GF-D8 (cell line): ENCODE results near the gene LONRF2.
A peak's percentile ranks its signal among the peaks of the same experiment; 100 is the strongest.

Experiments
- DNase-seq: peaks from one replicate; lab custom pipeline; 2025; lab: John Stamatoyannopoulos, UW

The LONRF2 gene

DNA sequence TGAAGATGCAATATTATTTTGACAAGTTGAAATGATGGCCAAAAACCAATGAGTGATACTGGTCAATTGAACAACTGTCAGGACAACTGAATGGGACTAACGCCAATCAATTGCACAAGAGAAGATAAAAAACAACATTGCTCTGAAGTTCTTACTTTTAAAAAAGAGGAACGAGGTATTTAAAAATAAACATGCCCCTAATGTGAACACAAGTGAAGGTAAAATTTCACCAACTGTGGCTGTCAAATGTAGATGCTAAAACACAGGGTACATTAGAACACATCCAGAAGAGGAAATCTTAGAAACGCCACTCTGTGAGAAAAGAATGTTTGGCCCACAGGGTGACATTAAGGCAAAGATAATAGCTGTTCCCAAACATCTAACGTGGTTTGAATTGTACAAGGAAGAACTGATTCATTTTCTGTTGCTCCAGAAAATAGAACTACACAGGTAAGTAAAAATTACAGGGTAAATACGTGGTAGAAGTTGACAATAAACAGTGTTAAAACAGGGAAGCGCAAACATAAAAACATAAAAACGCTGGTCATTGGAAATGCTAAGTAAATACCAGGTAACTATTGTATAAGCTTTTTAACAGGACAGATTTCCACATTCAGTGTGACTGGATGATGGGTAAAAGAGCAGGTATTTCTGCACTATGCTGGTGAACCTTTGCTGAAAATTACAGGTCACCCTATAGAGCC, 20.3 kb downstream of the LONRF2 start:
- no peak for DNase-seq

DNA sequence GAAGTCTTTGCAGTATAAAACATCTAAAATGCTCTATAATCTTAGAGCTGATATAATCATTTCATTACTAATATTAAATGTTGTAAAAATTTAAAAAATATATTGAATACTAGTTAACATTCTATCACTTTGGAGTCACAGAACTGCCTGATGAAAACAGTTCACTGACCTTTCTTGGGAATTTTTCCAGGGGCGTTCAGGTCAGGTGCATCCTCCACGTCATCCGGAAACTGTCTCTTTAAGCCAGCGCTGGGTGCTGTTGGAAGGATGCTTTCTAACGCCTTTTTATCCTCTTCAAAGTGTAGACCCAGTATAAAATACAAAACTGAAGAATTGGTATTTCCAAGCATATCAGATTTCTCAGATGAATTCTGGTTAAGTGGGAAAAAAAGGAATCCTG, 22.8 kb downstream of the LONRF2 start:
- DNase-seq, result no peak

DNA sequence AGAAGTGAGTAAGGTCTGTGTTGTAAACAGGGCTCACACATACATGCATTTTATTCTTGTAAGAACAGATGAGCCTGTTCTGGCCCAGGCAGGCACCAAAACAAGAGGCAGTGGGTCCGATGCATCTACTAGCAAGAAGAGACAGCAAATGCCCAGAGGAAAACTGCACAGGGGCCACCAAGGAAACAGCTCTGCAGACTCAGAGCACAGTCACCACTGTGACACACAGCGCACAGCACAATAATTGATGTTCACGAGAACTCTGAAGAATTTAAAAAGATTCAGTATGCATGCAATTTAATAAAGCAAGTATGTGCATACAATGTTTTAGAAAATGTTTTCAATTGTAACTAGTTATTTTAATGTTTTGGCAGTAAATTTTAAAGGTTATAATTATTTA, 24.8 kb downstream of the LONRF2 start:
- no peak for DNase-seq

DNA sequence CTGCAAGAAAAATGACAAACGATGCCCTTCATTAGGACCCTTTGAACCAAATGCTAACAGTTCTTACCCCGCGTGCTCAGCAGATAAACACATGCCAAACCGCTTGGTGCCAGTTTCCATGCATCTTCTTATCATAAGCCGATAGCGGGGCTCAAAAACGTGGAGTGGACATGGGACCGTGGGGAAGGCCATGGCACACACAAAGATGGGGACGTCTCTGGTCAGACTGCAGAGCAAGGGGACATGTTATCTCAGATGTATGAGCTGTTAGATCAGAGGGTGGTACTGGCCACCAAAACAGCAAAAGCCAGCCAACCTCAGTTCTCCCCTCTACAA, 28.2 kb downstream of the LONRF2 start:
- no peak for DNase-seq

DNA sequence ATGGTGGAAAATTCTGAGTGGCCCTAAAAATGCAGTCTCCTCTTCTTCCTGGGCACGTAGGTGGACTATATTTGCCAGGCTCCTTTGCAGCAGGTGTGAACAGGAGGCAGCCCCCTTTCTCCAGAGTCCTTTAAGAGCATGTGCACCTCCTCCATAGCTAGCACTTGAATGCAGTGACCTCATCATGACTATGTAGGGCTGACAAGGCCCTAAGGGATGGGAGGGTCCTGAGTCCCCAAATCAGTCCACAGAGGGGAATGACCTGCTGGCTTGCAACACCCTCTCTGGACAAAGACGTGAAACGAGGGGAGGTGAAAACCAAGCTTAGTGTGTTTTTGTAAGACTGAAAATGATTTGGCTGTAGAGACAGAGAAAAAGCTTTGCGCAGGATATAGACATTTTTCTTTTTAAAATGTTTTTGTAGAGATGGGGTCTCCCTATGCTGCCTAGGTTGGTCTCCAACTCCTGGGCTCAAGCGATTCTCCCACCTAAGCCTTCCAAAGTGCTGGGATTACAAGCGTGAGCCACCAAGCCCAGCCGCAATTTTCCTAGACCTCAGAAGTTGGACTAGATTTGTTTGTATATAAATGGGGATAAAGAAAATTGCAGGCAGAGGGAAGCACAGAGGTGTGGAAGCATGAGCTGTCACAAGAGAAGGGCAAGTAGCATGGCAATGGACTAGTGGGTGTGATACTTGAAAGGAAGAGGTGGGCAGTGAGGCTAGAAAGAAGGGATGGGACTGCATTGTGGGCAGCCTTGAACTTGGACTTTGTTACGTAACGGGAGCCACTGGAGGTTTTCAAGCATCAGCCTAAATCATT, 28.8 kb downstream of the LONRF2 start:
- DNase-seq, result no peak

DNA sequence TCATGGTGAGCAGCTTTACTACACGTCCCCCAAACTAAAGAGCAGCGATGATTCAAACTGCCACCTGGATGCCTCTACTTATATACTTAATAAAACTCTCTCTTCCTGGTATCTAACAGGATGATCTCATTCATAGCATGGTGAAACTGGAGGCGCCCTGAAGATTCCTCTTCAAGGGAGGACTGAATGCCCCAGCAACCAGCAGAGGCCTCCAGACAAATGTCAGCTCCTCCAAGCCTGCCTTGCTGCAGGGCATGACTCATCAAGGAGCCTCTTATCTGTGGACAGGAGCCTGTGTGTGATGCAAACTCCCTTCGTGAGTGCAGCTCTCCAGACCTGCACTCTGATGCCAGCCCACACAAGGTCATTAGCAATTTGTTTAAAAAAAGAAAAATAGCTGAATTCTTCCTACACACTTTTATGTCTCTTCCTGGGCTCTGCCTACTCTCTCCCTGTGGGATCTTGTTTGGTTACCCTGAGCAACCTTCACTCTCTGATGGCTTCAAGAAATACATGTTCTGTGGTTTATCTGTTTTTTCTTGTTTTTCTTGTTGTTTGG, 30.2 kb downstream of the LONRF2 start:
- peak; percentile 57 for DNase-seq

DNA sequence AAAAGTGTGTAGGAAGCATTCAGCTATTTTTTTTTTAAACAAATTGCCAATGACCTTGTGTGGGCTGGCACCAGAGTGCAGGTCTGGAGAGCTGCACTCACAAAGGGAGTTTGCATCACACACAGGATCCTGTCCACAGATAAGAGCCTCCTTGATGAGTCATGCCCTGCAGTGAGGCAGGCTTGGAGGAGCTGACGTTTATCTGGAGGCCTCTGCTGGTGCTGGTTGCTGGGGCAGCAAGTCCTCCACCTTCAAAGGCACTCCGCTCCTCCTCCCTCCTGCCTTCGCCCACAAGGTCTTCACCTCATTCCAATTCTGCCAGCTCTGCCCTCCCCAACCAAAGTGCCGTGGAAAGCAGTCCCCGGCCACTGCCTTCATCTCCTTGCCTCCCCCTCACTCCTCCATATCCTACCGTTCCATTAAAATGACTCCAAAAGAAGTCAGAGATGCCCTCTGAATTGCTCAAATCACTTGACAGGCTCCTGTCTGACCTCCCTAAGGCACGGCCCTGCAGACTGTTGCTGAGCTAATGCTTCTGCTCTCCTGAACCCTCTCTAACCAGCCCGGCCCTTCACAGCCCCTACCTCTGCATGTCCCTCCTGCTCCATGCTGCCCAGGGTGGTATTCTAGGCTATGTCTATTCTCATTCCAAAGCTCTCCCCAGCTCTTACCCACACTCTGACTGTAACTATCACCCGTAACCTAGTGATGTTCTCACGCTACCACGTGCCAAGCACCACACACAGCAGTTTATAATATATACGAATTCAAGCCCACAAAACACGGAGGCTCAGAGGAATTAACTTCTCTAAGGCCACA, 30.9 kb downstream of the LONRF2 start:
- DNase-seq, result peak; percentile 83

DNA sequence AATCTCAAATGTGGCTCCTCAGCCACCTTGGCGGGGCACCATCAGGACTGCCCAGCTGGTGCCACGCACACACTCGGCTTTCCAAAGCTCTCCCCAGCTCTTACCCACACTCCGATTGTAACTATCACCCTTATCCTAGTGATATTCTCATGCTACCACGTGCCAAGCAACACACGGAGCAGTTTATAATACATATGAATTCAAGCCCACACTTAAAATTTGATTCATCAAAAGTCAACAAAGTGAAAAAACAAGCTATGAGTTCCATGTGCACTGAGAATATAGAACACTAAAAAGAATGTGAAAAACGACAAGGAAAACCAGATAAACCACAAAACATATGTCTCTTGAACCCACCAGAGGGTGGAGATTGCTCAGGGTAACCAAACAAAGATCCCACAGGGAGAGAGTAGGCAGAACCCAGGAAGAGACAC, 31.6 kb downstream of the LONRF2 start:
- no peak for DNase-seq

DNA sequence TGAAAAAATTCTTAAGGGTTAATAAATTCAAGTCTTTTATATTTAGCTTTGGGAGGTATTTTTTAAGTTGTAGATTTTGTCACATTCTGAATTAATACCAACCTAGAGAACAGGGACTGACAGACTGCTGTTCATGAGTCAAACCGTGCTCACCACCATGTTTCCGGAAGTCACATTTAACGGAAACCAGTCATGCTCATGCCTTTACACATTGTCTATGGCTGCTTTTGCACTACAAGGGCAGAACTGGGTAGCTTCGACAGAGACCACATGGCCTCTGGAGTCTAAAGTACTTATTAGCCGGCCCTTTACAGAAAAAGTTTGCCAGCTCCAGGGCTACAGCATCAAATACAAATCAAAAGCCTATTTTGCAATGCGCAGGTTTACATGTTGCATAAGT, 33.3 kb downstream of the LONRF2 start:
- DNase-seq, result no peak

DNA sequence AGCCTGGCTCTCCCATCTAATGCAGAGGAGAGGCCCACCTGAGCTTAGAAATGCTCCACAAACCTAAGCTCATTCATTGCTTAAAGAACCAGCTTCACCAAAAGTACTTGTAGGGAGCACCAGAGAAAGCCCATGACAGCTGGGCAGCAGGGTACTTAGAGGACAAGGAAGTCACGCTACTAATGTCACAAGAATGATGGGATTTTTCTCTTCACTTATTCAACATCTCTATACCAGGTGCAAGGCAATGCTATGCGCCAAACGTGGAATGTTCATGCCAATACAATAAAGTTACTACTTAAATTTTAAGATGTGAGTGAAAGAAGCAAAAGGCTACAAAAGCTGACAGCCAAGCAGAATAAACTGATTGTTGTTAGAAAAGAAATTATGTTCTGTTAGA, 36.0 kb downstream of the LONRF2 start:
- DNase-seq, result no peak

DNA sequence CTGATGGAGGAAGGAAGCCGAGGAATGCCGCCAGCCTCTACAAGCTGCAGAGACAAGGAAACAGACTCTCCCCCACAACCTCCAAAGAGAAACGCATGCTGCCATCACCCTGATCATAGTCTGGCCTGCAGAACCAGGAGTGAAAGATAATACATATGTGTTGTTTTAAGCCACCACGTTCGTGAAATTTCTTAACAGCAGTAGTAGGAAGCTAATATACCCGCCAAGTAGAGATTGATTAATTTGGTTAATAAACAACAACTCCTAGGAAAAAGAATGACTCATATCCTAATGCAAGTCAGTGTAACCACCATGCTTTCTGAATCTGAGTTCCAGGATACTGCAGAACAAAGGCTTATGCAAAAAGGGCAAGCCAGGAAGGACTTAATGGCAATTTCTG, 36.6 kb downstream of the LONRF2 start:
- DNase-seq, result no peak

DNA sequence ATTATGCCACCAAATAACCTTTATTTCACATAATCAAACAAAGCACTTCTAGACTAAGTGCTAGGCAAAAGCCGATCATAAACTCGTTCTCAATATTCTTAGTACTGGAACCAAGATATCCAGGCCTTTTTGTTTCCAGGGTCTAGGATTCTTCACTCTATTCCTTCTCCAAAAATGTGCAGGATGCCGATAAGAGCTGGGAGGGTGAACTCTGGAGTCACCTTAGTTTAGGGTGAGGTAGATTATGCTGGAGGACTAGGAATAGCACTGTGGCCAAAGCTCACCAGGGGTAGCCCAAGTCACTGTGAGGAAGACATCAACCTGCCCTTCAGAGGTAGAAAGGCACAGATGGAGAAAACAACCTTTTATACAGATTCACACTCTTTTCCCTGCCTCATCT, 37.3 kb downstream of the LONRF2 start:
- no peak for DNase-seq

DNA sequence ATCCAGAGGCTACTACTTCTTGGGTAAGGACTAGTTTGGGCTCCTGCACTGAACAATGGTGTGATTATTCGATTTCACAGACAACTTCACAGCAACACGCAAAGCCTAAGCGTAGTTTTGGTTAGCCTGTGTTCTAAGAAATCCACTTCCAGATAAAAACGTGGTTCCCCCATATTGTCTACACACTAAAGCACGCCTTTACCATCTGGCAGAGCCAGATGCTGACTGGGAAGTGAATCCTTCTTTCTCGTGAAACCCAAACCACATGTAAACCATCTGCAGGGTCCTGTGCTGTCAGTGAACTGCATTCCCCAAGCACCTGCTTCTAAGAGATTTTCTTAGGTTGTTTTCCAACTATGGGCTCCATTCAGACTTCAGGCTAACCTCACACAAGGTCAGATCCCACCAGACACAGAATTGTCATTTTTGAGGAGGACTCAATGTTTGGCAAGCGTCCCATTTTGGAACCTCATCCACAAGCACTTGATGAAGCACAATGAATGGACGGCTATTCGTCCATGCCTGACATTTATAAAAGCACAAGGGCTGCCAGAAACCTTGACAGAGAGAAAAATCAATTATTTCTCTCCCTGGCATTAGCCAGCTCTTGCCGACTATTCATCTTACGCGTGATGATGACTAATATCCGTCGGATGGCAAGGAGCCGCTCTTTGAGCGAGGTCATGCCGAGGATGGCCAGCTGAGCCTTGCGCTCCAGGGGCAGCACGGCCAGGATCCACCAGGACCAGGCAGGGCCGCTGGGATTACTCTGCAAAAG, 38.4 kb downstream of the LONRF2 start:
- DNase-seq, result peak; percentile 15

DNA sequence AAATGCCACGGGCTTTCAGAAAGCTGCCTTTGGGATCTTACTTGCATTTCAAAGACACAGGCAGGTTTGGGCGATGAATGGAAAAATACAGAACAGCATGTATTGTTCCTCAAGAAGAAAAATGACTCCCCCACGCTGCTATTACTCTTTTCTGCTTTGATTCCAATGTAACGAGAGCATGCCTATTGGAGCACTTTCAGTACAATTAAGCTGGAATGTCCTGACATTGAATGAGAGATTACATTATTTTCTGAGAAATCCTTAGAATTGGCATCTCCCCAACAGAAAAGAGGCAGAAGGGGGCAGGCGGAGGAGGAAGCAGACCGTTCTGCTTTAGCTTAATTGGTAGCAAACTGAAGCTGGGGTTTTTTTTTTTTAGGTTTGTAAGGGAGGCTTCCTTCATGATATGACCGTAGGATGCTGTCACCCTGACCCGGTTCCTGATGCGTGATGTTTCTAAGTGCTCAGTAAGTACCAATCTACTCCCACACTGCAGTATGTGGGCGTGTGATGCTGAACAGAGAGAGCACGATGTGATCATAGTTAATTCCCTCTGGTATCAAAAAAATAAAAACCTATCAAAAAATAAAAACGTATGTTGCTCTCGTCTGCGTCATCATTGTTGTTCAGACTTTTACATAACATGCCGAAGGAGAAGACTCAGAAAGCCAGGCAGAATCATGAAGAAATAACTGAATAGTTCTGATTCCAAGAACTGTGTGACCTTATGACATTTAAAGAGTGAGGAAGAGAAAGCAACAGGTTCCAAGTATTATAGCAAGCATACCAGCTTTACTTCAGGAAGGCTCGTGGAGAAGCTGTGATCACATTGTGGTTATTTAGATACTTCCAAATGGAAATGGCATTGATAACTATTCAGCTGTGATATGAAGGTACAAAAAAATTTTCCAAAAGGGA, 40.5 kb downstream of the LONRF2 start:
- DNase-seq, result no peak

DNA sequence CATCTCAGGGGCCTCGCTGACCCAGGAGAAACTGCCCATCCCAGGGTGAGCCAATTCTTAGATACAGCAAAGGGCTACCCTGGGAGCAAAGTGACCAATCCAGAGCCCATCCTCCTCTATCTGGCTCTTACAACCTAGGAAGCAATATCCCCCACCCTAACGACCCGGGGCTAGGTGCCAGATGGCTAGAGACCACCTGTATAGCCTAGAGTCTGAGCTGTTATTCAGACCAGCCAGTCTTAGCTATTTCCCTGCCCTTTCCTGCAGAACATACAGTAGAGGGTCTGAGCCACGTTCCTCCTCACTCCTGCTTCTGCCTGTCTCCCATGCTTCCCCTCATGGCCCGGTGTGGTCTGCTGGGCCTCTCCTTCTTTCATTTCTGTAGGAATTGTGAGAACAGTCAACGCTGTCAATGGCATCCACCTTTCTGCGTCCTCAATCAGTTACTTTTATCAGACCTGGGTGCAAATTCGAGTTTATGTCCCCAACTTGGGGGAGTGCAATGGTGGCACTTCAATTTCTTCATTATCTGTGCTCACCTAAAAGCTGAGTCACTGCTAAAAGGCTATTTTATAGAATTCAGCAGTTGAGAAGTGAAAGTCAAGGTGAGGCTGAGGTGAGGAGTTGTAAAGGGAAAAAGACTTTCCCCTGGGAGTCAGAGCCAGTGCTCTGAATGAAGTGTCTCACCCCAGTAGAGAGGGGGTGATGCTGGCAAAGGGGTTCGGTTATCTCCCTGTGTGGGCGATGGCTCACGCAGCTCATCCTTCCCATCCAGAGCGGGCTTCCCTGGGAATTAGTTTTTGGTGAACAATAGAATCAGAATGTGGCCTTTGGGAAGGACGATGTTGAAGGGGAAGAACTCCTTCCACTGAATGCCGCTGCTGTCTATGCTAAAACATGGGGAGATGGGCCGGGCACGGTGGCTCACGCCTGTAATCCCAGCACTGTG, 42.4 kb downstream of the LONRF2 start:
- DNase-seq, result no peak

DNA sequence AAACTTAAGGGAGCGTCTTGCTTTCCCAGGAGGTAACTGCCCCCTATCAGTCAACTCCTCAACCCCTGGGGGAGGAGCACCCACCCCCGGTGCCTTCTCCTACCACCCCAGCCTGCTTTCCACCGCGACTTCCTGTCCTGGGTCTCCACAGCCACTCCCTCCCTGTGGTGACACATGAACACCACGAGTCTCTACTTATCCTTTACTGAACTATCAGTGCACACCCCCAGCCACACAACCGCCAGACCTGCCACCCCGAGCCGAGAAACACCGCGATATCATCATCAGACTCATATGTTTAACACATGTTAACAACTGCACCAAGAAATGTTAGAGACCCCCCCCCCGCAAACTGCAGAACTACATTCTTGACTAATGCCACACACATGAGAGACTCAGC, 43.3 kb downstream of the LONRF2 start:
- no peak for DNase-seq

DNA sequence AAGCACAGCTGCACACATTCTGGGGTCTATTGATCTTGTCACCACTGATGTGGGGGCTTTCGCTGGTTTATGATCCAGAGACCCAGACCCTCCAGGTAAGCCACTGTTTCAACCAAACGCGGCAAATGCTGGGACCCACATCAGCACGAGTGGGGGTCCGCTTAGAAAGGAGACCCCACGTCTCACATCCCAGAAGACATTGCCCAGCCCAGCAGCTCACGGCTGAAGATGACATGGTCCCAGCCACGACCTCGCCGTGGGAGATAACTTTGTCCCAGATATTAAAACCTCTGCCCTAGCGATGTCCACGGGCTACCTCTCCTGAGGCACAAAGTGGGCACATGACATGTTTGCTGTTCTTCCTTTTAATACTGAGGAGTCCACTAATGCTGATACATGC, 43.8 kb downstream of the LONRF2 start:
- no peak for DNase-seq

DNA sequence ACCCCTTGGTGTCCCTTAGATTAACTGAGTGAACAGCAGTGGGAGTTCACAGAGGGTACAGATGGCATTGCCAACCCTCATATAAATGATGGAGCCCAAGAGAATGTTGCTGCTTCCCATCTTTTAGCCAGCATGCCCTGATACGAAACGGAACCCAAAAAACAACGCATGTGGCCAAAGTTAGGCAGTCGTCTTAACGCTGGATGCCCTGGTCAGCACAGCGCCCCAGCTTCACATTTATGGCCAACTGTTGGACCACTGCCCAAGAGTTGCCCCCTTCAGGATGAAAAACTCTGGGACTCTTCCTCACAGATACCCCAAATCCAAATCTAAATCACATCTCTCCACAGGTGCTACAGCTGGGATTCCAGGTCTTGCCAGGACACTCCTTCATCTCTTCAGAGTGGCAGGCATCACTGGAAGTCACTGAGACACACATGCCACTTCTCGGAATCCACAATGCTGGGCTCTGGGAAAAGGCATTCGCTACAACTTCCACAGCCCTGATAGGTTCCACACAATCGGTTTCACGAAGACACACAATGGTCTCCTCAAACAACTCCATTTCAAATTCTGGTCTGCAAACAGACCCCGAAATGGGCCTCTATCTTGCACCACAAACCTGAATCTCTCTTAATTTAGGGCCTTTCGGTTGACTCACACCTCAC, 44.6 kb downstream of the LONRF2 start:
- DNase-seq, result no peak

DNA sequence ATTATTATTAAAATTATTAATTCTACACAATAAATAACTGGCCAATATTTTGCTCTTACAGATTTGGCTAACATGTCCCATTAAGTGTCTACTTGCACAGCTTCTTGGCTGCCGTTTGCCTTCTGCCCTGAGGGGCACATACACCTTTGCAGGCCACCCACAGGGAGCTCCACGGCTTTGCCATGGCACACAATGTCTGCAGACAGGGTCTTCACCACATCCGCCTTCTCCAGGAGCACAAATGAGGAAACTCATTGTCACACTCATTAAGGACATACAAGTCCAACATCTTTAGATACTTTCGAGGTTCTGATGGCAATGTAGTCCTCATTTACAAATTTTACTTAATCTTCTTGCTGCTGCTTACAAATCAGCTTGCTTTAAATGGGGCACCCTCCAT, 45.6 kb downstream of the LONRF2 start:
- no peak for DNase-seq
